HG03103 (cell line): ENCODE data around the gene LRP5.
"Not testable (repeated sequence)": the region's sequence is repeated elsewhere in the genome, so short reads cannot be mapped to it uniquely, and the experiment has no call there.

Source experiments
- ATAC-seq: cut with Tn5 transposase; IDR thresholded peaks from one replicate; pipeline ENCODE4 v1.9.1; 2021; ENCODE audit warnings: low read depth; ENCODE audit not compliant: unreplicated experiment

Gene LRP5

GRCh38 chr11:68282141-68282860, 30.1 kb upstream of the LRP5 start:
- no peak for ATAC-seq

- ATAC-seq, result no peak
These were observed 29.5 kb upstream of the LRP5 start for GRCh38 chr11:68282861-68283230.

- ATAC-seq, result not testable (repeated sequence)
These were observed 27.8 kb upstream of the LRP5 start for GRCh38 chr11:68284588-68284987.

GRCh38 chr11:68287419-68287818, 25.0 kb upstream of the LRP5 start:
- no peak for ATAC-seq

- ATAC-seq, result no peak
These were observed 22.9 kb upstream of the LRP5 start for GRCh38 chr11:68289456-68289855.

GRCh38 chr11:68293708-68294107, 18.7 kb upstream of the LRP5 start:
- no peak for ATAC-seq

GRCh38 chr11:68295271-68295670, 17.1 kb upstream of the LRP5 start:
- ATAC-seq, result no peak

GRCh38 chr11:68295940-68296339, 16.5 kb upstream of the LRP5 start:
- no peak for ATAC-seq

GRCh38 chr11:68296344-68297051, 15.9 kb upstream of the LRP5 start:
- ATAC-seq, result no peak

- no peak for ATAC-seq
These were observed 15.4 kb upstream of the LRP5 start for GRCh38 chr11:68297052-68297378.

GRCh38 chr11:68297494-68297811, 14.9 kb upstream of the LRP5 start:
- no peak for ATAC-seq

GRCh38 chr11:68297812-68298658, 14.4 kb upstream of the LRP5 start:
- ATAC-seq, result no peak

- no peak for ATAC-seq
These were observed 13.5 kb upstream of the LRP5 start for GRCh38 chr11:68298659-68299516.

GRCh38 chr11:68299517-68299879, 12.9 kb upstream of the LRP5 start:
- ATAC-seq, result not testable (repeated sequence)

- ATAC-seq, result no peak
These were observed 12.1 kb upstream of the LRP5 start for GRCh38 chr11:68300076-68300830.

GRCh38 chr11:68302256-68302655, 10.1 kb upstream of the LRP5 start:
- ATAC-seq, result no peak

GRCh38 chr11:68302670-68303069, 9.7 kb upstream of the LRP5 start:
- ATAC-seq, result no peak

GRCh38 chr11:68303083-68303482, 9.3 kb upstream of the LRP5 start:
- no peak for ATAC-seq

- ATAC-seq, result no peak
These were observed 8.2 kb upstream of the LRP5 start for GRCh38 chr11:68303982-68304780.
